Glomerular endothelial cell (primary cell): ENCODE results near the gene HORMAD1. TPM values are rescaled to one million over a fixed set of nuclear protein-coding genes. Genes with fewer than 3 reads are reported as not detected.
A peak's percentile ranks its signal among the peaks of the same experiment; 100 is the strongest.
"Not testable (repeated sequence)": the region's sequence is repeated elsewhere in the genome, so short reads cannot be mapped to it uniquely, and the experiment has no call there.

Source experiments
- DNase-seq: peaks from one replicate; pipeline ENCODE4 v3.0.0-alpha.2; 2011; ENCODE audit warnings: low read depth, low spot score; ENCODE audit errors: extremely low read depth
- total RNA-seq: library from RNA; depleted of rRNA; stranded (reverse); fragments of >200 nt; gene quantifications from 2 replicates; pipeline ENCODE4 v1.2.3, GENCODE V29; 2015

The HORMAD1 gene
- total RNA-seq, result 0.47 TPM in 1 of 2 replicates, not detected in the other

GRCh38 chr1:150720703-150721102 lies at the start of gene HORMAD1:
Gene HORMAD1 (minus strand): TSS chr1:150720895. CDS start chr1:150719505, 1,390 bp downstream.
- DNase-seq, result no peak

- DNase-seq, result not testable (repeated sequence)
Measured at GRCh38 chr1:150767704-150768103, 47.0 kb upstream of the HORMAD1 start.

GRCh38 chr1:150765977-150766301 lies 45.2 kb upstream of the HORMAD1 start:
- DNase-seq, result not testable (repeated sequence)

- DNase-seq, result peak; percentile 9
Measured at GRCh38 chr1:150765296-150765976, 44.7 kb upstream of the HORMAD1 start, which contains the start of gene CTSS. Gene CTSS (minus strand): TSS chr1:150765778. CDS start chr1:150764763, 1,015 bp downstream.

- peak; percentile 78 for DNase-seq
Measured at GRCh38 chr1:150764617-150765101, 44.0 kb upstream of the HORMAD1 start.

- DNase-seq, result no peak
Measured at GRCh38 chr1:150763018-150763417, 42.3 kb upstream of the HORMAD1 start.

GRCh38 chr1:150762552-150762951 lies 41.9 kb upstream of the HORMAD1 start:
- DNase-seq, result no peak

- DNase-seq, result no peak
Measured at GRCh38 chr1:150761801-150762200, 41.1 kb upstream of the HORMAD1 start.

- no peak for DNase-seq
Measured at GRCh38 chr1:150760013-150760412, 39.3 kb upstream of the HORMAD1 start.

- no peak for DNase-seq
Measured at GRCh38 chr1:150753416-150753815, 32.7 kb upstream of the HORMAD1 start.

GRCh38 chr1:150751443-150751842 lies 30.7 kb upstream of the HORMAD1 start:
- DNase-seq, result no peak

- DNase-seq, result no peak
Measured at GRCh38 chr1:150749720-150750311, 29.1 kb upstream of the HORMAD1 start.

- no peak for DNase-seq
Measured at GRCh38 chr1:150748878-150749719, 28.4 kb upstream of the HORMAD1 start.

- DNase-seq, result no peak
Measured at GRCh38 chr1:150730130-150730721, 9.5 kb upstream of the HORMAD1 start.

GRCh38 chr1:150724336-150724735 lies 3.6 kb upstream of the HORMAD1 start:
- no peak for DNase-seq

- no peak for DNase-seq
Measured at GRCh38 chr1:150720098-150720497, 597 bp downstream of the HORMAD1 start.

GRCh38 chr1:150718225-150718891 lies 2.3 kb downstream of the HORMAD1 start:
- DNase-seq, result no peak

GRCh38 chr1:150709031-150709430 lies 11.7 kb downstream of the HORMAD1 start:
- DNase-seq, result not testable (repeated sequence)

GRCh38 chr1:150708595-150708994 lies 12.1 kb downstream of the HORMAD1 start:
- no peak for DNase-seq

- no peak for DNase-seq
Measured at GRCh38 chr1:150706091-150706490, 14.6 kb downstream of the HORMAD1 start.
